GM19452 (cell line): Measurements from ENCODE around the gene MAP2K2.
A peak's percentile ranks its signal among the peaks of the same experiment; 100 is the strongest.

Experiments
- ATAC-seq: cut with Tn5 transposase; IDR thresholded peaks from one replicate; pipeline ENCODE4 v1.9.1; 2021; ENCODE audit not compliant: unreplicated experiment

MAP2K2 gene

DNA sequence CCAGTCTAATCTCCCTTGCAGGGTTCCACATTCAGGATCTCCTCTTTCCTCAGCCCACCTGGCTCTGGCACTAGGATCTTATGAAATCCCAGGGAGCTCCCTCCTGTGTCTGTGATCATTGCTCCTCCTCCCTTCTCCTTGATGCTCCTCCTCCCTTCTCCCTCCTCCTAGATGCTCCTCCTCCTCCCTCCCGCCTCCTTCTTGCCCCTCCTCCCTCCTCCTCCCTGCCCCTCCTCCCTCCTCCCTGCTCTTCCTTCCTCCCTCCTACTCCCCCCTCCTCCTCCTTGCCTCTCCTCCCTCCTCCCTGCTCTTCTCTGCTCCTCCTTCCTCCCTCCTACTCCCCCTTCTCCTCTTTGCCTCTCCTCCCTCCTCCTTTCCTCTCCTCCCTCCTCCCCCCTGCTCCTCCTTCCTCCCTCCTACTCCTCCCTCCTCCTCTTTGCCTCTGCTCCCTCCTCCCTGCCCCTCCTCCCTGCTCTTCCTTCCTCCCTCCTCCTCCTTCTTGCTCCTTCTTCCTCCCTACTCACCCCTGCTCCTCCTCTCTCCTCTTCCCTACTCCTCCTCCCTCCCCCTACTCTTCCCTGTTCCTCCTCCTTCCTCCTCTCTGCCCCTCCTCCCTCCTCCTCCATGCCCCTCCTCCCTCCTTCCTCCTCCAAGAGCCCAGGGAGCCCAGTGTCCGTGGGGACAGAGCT, 42.3 kb downstream of the MAP2K2 start:
- ATAC-seq: no peak

DNA sequence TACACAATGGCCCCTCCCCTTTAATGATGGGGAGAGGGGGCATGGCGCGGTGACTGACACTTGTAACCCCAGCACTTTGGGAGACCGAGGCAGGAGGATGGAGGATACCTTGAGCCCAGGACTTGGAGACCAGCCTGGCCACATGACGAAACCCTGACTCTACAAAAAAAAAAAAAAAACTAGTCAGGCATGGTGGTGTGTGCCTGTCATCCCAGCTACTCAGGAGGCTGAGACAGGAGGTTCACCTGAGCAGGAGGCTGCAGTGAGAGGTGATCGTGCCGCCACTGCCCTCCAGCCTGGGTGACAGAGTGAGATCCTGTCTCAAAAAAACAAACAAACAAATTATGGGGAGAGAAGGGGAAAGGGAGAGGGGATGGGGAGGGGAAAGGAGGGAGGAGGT, 43.4 kb downstream of the MAP2K2 start:
- no peak for ATAC-seq

DNA sequence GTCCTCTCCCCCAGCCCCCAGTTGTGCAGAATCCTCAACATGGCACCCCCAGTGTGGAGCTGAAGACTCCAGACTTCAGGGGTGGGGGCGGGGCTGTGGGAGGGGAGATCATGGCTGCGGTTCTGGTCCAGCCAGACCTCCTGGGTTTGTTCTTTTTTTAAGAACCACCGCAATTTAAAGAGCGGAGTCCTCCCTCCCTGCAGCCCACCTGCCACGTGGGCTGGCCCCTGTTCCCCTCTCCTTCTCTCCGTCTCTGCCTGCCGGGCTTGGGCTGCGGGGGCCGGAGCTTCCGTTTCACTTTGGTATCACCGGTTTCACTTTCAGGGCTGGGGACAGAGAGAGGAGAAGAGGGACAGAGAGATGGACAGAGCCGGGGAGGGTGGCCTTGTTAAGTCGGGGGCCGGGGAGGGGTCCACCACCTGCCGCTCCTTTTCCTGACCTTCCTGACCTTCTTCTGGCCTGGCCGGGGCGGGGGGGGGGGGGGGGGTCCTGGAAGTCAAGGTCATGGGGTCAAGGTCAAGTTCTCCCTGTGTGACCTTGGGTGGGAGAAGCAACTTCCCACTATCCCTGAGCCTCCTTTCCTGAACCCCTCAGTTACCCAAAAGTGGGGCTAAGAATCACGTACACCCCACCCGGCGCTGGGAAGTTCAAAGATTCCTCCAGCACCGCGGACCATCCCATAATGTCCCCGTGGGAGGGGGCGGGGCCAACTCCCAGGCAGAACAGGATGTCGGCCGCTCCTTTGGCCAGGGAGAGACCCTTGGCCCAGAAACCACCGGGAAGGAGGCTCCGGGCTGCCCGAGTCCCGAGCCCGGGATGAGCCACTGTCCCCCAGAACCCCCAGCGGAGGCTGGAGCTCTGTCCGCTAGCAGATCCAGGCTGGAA, 45.9 kb downstream of the MAP2K2 start:
- ATAC-seq: no peak

DNA sequence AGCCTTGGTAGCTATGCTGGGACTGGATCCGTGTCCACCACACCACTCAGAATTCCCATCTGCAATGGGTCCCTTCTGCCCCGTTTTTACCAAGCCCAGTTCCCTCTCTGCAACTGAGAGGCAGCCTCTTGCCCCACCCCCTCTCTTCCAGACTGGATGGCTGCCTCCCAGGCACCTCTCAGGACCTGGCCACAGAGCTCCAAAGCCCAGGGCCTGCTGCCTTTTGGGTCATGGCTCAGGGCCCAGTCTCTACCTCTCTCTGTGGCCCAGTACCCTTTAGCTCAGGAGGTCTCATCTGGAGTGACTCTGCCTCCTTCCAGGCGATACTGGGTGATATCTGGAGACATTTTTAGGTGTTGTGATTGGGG, 46.9 kb downstream of the MAP2K2 start:
- no peak for ATAC-seq

DNA sequence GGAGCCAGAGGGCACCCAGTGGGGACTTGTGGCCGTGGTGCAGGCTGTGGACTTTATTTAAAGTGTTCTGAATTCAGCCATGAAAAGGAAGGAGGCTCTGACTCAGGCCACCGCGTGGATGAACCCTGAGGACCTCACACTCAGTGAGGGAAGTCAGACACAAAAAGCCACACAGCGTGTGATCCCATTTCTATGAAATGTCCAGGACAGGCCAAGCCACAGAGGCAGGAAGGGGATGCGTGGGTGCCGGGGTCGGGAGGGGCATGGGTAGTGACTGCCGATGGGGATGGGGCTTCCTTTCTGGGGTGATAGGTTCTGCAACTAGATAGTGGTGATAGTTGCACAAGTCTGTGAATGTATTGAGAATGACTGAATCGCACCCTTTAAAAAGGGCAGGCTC, 48.5 kb downstream of the MAP2K2 start:
- no peak for ATAC-seq

DNA sequence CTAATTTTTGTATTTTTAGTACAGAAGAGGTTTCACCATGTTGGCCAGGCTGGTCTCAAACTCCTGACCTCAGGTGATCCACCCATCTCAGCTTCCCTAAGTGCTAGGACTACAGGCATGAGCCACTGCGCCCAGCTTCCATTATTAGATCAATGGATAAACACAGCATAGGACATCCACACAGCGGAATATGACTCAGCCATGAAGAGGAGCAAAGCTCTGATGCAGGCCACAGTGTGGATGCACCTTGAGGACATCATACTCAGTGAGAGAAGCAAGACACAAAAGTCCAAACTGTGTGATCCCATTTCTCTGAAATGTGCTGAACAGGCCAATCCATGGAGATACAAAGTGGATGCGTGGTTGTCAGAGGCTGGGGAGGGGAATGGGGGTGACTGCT, 52.3 kb downstream of the MAP2K2 start:
- no peak for ATAC-seq

DNA sequence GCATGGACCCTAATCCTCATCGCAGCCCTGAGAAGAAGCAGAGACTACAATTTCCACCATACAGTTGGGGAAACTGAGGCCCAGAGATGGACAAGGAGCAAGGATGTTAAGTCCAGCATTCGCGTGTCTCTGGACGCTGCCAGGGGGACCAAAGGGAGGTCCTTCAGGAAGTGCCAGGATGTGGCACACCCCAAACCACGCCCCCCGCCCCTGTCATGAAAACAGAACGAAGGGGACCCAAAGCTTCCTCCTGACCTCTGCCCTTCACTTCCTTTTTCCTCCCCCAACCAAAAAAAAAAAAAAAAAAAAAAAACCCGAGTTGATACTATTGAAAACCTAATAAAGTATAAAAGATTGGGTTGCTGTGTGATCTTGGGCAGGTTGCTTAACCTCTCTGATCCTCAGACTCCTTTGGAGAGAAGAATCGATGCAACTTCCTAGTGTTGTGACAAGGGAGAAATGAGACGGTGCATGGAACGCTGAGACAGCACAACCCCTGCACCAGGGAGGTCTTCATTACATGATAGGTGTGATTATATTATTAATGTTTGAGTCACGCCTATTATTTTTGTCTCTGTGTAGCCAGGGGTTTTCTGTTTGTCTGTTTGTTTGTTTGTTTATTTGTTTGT, 54.5 kb downstream of the MAP2K2 start:
- ATAC-seq: no peak

DNA sequence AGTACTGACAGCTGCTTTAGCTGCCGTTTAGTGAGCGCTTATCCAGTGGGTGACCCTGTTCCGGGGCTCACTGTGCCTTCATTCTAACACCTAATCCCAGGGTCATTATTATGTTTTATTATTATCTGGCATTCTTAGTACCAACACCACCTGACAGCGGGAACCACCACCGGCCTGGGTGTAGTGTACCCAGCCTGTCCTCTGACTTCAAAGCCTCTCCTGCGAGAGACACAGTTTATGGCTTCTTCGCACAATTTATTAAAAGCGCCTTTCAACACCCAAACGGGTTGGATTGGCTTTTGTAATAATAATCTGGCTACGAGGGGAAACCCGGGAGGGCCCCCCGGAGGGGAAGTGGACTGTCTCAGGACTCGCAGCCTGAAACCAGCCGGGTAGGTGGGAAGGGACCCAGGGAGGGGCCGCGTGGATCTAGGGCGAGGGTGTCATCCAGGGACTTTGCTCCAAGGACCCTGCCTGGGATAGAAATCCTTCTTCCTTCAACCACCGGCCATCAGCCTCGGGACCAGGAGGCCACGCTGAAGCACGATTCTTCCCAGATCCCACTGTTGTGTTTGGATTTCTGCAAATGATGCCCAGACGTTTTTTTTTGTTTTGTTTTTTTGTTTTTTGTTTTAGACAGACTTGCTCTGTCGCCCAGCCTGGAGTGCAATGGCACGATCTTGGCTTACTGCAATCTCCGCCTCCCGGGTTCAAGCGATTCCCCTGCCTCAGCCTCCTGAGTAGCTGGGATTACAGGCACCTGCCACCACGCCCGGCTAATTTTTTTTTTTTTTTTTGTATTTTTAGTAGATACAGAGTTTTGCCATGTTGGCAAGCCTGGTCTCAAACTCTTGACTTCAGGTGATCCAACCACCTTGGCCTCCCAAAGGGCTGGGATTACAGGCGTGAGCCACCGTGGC, 55.6 kb downstream of the MAP2K2 start:
- no peak for ATAC-seq

DNA sequence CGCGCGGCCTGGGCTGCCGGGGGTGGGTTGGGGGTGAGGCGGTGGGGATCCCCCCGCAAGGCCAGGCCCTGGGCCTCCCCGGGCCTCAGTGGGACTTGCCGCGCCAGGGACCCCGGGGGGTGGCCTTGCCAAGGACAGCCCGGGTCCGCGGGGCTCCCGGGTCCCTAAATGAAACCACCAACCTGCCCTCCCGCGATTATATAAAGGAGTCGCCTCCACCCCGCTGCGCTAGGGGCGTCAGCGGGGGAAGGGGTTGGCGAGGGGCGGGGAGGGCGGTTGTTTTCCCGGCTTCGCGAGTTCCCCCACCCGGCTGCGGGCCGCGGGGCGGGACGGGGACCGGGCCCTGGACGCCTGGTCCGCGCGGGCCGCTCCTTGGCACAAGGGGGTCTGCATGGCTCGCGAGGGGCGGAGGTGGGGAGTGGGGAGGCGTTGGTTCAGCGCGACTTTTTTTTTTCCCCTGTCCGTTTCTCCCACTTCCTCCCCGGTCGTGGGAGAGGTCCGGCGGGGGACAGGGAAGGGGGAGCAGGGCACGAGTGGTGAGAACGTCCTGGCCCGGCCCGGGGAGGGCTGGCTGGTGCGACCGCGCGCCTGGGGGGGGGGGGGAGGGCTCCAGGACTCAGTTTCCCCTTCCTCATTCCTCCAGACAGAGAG, 56.4 kb downstream of the MAP2K2 start:
- ATAC-seq: no peak

DNA sequence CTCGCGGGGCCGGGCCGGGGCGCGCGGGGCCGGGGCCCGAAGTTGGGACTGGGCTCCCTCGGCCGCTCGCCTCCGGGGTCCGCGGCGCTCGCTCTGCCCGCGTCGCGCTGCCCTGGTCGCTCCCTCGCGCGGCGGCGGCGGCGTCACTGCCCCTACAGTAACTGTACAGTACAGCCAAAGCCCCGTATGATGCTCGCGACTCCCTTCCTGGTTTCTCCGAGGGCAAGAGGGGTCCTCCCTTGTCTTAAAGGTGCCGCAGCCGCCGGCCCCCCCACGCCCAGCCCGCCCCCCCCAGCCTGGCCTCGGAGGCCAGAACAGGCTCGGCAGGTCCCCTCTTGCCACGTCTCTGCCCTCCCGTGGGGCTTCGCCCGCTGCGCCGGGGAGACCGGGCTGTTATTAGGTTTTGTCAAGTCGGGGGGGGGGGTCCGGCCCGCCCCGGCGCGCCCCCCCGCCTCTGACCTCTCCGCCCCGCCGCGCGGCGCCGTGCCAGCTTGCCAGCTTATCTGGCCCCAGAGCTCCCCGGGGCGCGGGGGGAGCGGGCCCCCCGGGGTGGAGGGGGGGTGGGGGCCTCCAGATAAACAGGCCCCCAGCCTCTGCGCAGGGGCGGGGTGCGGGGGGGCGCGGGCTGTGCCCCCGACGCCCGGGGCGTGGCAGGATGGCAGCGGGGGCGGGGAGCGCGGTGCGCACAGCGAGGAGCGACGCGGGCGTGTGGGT, 57.1 kb downstream of the MAP2K2 start, which contains the start of gene ZBTB7A:
ZBTB7A (minus strand) TSS at position 218 of the 714 bp plus-strand sequence. CDS start 11,667 bp downstream, outside the sequence.
- ATAC-seq: no peak

DNA sequence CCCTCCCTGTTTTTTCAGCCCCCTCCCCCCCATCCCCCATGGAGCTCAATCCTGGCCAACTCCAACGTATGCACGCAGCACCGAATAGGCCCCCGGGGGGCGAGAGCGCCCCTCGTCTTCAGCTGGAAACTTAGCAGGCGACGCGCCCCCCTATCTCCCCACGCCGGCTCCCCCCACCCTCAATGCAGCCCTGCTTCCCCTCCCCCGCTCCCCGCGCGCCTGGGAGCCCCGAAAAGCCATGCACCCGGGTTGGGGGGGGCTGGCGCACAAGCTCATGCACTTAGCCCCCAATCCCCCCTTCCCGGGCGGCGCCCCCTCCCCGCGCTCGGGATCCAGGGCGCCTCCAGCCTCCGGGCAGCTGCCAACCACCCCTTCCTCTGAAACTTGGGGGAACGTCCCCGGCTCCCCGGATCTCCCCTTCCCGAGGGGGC, 57.7 kb downstream of the MAP2K2 start:
- no peak for ATAC-seq

DNA sequence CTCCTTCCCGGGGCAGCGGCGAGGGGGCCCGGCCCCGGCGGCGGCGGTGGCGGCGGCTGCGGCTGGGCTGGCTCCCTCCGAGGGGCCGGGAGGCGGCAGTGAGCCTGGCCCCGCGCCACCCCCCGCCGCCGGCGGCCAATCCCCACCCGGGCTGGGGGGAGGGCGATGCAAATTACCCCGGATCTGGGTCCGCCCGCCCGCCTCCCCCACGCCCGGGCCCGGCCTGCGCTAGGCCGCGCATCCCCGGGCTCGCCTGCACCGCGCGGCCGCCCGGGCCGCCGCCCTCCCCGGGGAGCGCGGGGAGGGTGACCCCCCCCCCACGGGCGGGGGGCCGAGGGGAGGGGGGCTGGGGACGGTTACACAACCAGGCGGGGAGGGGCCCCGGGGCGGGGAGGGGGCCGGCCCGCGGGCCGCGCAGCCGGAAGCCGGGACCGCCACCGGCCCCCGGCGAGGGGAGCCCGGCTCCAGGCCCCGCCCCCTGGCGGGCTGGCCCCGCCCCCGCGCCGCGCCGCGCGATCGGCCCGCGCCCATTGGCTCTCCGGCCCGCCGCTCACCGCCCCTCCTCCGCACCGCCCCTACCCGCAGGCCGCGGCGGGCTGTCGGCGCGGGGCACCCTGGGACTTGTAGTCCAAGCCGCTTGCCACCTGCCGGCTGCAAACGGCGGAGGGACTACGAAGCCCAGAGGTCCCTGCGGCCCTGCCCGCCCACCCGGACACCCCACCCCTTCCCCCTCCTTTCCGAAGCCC, 58.3 kb downstream of the MAP2K2 start:
- ATAC-seq: peak; percentile 74

DNA sequence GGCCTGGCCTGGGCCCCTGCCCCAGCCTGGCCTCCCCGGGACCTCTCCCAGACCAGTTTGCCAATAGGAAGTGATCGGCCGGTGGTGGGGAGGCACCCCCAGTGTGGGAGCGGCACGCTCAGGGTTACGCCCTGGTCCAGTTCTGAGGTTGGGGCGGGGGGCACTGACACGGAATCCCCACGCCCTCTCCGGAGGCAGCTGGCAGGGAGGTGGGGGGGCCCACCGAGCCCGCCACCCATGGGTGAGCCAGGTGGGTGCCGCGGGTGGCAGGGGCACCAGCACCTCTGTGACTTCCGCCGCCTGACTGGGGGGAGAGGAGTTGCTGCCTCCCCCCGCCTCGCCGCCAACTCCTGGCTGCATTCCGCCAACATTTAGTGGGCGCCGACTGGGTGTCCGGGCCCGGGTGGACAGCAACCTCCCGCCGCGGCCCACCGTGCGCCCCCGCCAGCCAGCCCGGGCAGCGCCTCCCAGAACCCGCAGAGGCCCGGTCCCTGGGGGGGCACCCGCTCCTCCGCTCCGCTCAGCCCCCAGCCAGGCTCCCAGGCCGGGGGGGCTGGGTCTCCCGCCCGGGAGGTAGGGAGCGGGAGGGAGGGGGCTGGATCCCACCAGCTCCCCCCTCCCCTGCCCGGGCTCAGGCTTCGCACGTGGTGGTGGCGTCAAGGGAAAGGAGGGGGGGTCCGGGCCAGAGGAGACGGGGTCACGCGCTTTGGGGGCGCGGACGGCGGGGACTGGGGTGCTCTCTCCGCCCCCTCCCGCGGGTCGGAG, 59.2 kb downstream of the MAP2K2 start:
- peak; percentile 1 for ATAC-seq

DNA sequence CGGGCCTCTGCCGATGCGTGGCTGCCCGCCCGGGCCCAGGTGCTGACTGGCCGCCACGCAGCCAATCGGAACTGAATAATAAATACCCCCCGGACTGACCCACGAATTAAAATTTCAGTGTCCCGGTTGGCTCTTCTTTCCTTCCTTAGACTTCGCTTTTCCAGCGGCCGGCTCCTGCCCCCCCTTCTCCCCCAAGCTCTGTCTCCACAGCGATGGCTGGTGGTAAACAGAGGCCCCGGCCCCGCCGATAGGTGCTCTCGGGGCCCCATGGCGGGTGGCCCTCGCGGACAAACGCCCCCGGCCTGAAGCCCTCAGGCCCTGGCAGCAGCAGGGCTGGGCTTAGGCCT, 59.8 kb downstream of the MAP2K2 start:
- ATAC-seq: no peak

DNA sequence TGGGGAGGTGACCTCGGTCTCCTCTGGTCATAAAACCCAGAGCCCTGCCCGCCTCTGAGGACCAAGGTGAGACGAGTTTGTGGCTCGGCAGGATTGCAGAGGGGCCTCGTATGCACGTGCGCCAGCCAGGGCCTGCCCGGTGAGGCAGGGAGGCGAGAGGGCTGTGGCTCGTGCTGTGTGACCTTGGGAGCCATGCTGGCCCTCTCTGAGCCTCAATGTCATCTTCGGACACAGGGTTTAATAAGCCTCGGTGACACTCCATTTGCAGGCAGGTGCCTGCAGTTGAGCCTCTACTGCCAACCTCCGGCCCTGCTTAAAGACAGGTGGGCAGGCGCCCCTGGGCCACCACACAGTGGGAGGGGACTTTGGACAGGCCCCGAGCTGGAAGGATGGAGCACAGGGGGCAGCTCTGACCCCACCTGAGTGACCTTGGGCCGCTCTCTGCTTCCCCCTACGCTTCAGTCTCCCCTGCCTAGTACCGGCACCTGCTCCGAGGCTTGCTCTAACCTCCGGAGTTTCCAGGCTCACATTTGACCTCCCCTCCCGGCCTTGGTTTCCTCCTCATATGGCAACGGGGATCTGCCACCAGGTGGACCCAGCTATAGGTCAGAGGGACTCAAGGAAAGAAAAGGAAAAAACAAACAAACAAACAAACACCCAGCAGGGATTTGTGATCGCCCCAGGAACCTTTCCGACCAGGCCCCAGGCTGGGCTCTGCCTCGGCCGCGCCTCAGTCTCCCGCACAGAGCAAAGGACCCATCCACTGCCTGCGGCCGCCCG, 60.4 kb downstream of the MAP2K2 start:
- no peak for ATAC-seq

DNA sequence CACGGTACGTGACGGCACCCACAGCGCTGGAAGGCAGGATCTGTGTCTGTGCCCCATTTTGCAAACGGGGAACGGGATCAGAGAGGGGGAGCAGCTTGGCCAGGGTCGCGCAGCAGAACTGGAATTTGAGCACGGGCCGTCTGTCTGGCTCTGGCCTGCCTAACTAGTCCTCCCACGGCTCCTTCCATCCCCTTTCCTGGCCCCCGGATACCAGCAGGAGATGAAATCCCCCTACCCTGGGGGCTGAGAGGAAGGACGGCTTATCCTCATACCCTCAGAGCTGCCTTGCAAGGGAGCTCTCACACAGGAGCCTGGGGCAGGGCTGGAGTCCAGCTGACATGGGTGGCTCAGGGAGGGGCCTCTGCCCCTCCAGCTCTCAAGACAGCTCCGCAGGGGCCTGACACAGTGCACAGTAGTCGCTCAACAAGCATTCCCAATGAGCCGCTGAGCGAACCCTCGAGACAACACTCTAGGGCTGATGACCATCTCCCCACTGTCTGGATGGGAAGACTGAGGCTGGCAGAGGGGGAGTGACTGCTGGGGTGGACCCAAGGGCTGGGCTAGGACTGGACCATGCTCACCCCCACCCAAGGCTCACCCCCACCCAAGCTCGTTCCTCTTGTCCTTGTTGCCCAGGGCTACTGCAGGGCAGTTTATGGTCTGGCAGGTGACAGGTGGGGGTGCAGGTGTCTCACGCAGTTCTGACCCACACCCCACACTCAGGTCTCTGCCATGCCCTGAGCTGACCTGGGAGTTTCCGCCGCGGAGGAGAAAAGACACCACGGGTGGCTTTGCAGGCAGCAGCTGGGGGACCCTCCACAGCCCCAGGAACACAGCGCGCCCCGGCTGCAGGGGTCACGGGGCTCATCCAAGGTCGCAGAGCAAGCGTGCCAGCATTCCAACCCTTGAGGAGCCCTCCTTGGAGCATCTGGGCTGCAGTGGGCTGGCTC, 61.2 kb downstream of the MAP2K2 start:
- no peak for ATAC-seq
